ENCODE measurements around the gene PEX10.
A peak's percentile ranks its signal among the peaks of the same experiment; 100 is the strongest.

Gene PEX10

GRCh38 chr1:2384941-2385481 lies 27.4 kb downstream of the PEX10 start:
- DNase-seq = no peak

GRCh38 chr1:2384130-2384860 lies 28.1 kb downstream of the PEX10 start:
- DNase-seq = no peak

- DNase-seq = no peak
Observed at GRCh38 chr1:2383576-2383975, 28.8 kb downstream of the PEX10 start.

GRCh38 chr1:2382621-2383361 lies 29.6 kb downstream of the PEX10 start:
- no peak for DNase-seq

- peak; percentile 66 for DNase-seq
Observed at GRCh38 chr1:2381741-2382620, 30.4 kb downstream of the PEX10 start.

- DNase-seq = no peak
Observed at GRCh38 chr1:2380816-2381591, 31.4 kb downstream of the PEX10 start.

GRCh38 chr1:2379733-2380404 lies 32.5 kb downstream of the PEX10 start:
- DNase-seq = no peak

GRCh38 chr1:2378956-2379732 lies 33.2 kb downstream of the PEX10 start:
- DNase-seq = no peak

GRCh38 chr1:2378441-2378851 lies 33.9 kb downstream of the PEX10 start:
- DNase-seq = no peak

- DNase-seq = no peak
Observed at GRCh38 chr1:2377751-2378440, 34.5 kb downstream of the PEX10 start.

- DNase-seq = no peak
Observed at GRCh38 chr1:2376931-2377672, 35.3 kb downstream of the PEX10 start.

GRCh38 chr1:2376261-2376741 lies 36.1 kb downstream of the PEX10 start:
- DNase-seq = no peak

- DNase-seq = no peak
Observed at GRCh38 chr1:2375923-2376260, 36.5 kb downstream of the PEX10 start.

- DNase-seq = no peak
Observed at GRCh38 chr1:2375246-2375922, 37.0 kb downstream of the PEX10 start.

GRCh38 chr1:2374252-2375155 lies 37.9 kb downstream of the PEX10 start:
- DNase-seq = no peak

GRCh38 chr1:2373551-2374251 lies 38.7 kb downstream of the PEX10 start:
- DNase-seq = no peak
